Measurements from ENCODE around the gene TSC22D4. TPM values are rescaled to one million over a fixed set of nuclear protein-coding genes. Genes with fewer than 3 reads are reported as not detected.
A peak's percentile ranks its signal among the peaks of the same experiment; 100 is the strongest.

TSC22D4 gene
- total and polyA plus RNA-seq, 9 of the 15 experiments (the other 6 are each of a cell fraction or from before 2014, with no cell fraction given), result 0.37 to 107 (median 28.7) TPM

DNA sequence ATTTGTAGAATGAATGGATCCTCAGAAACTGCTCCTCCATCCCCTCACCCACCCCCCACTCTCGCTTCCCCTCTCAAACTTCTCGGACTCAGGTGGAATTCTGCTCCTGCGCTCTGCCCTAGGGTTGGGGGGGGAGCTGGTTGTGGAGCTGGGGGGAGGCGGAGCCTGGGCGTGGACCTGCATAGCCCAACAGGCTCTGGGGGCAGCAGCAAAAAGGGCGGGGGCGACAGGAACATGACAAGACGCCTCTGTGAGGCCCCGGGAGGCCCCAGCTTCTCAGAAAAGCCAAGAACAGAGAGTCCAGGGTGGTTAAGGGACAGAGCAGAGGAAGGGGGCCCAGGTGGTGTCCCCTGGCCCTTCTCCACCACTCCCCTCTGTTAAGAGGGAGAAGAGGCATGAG is 3.5 kb downstream of the TSC22D4 start:
- Histone ChIP-seq H3K4me2 (ENCODE audit: insufficient read depth, low read length) (peak overlapping the region; percentile 86), H2AFZ (ENCODE audit: low read depth, low read length) (no peak overlapping the region), H3K4me1 (replicated peaks in 1 of 2; ENCODE audit: control insufficient read depth in 2 of 2, insufficient read depth in 2 of 2, low read length in 2 of 2) (peaks cover 44 to 77% of the 10 kb centered on the region in 2 experiments), H3K27me3 (ENCODE audit: control insufficient read depth in 2 of 2, insufficient read depth in 2 of 2, low read length in 2 of 2) (no peaks in the 10 kb centered on the region), H3K36me3 (ENCODE audit: control insufficient read depth, insufficient read depth, low read length) (peaks cover 58% of the 10 kb centered on the region), H3K4me3 (peak overlapping the region; percentile 86), H4K20me1 (replicated peaks; ENCODE audit: control insufficient read depth, insufficient read depth, low read length) (peaks cover 19% of the 10 kb centered on the region), H3K9ac (ENCODE audit: insufficient read depth in 1 of 2, low read depth in 2 of 2, low read length in 2 of 2) (peak overlapping the region; percentile 59 to 94), H3K9me3 (replicated peaks; ENCODE audit: control insufficient read depth, insufficient read depth, low read depth, low read length) (no peaks in the 10 kb centered on the region), H3K79me2 (ENCODE audit: control insufficient read depth, insufficient read depth, low read length) (peaks cover 58% of the 10 kb centered on the region), H3K9me1 (ENCODE audit: control insufficient read depth, insufficient read depth, low read length) (peaks cover 6% of the 10 kb centered on the region), H3K27ac (ENCODE audit: extremely low read depth, low read depth, low read length) (peak overlapping the region; percentile 55)
- ChIA-PET CTCF (ENCODE audit: low intra/inter-chr PET ratio) (no interaction called here), POLR2A (interaction anchor here (0.8 to 1.8 kb wide), 7 partner anchors 10 to 110 kb away, joined by 3 to 4 read pairs (median 3); partner anchors contain the start of gene AGFG2)
- intact Hi-C loops (cut with micrococcal nuclease) (no loop called here), in situ Hi-C loops (cut with MboI) (no loop called here)
- WGBS (ENCODE audit: insufficient coverage, low coverage, missing lambda C conversion rate), result 11% methylated on average over 9 of the region's 9 CpGs
- BruUV-seq (replicated peaks), result no TSS peak
- FAIRE-seq, result peak; percentile 37
- ATAC-seq, result peak; percentile 22
- DNase-seq (ENCODE audit: extremely low read depth in 1 of 4, low spot score in 3 of 4), result peak; percentile 78 to 92 (median 82)
- no peak for TF ChIP-seq FIP1L1 (IDR thresholded peaks at IDR 0.05; ENCODE audit: low read depth, low read length, poor library complexity, severe bottlenecking)
- TF ChIP-seq MCM3 (IDR thresholded peaks at IDR 0.05), result no peak
- no peak for TF ChIP-seq COPS2 (conservative IDR thresholded peaks at IDR 0.05)
- no peak for TF ChIP-seq MECOM (CRISPR knock-in tag; IDR thresholded peaks at IDR 0.05)
- TF ChIP-seq SLC30A9 (CRISPR knock-in tag; IDR thresholded peaks at IDR 0.05), result no peak
- no peak for TF ChIP-seq IRF2 (CRISPR knock-in tag; IDR thresholded peaks at IDR 0.05)
- no peak for TF ChIP-seq MYC (IDR thresholded peaks at IDR 0.05; ENCODE audit: low read depth, low read length)
- no peak for TF ChIP-seq MYC (CRISPR knock-in tag; IDR thresholded peaks at IDR 0.05; ENCODE audit: borderline replicate concordance, low read depth)
- TF ChIP-seq NFATC3 (IDR thresholded peaks at IDR 0.05), result no peak
- TF ChIP-seq ZZZ3 (IDR thresholded peaks at IDR 0.05), result no peak
- no peak for TF ChIP-seq ZNF551 (CRISPR knock-in tag; IDR thresholded peaks at IDR 0.05)
- no peak for TF ChIP-seq PURB (CRISPR knock-in tag; IDR thresholded peaks at IDR 0.05; ENCODE audit: low read depth)
- TF ChIP-seq FOXM1 (IDR thresholded peaks at IDR 0.05; ENCODE audit: low read depth), result no peak
- no peak for TF ChIP-seq FOXM1 (CRISPR knock-in tag; IDR thresholded peaks at IDR 0.05; ENCODE audit: low read depth)
- no peak for TF ChIP-seq NFYB (IDR thresholded peaks at IDR 0.05; ENCODE audit: extremely low read depth, insufficient read length)
- TF ChIP-seq NRF1 (conservative IDR thresholded peaks at IDR 0.05 in 1 of 2, IDR thresholded peaks at IDR 0.05 in 1 of 2), result no peak
- TF ChIP-seq ZBTB7A (IDR thresholded peaks at IDR 0.05; ENCODE audit: borderline replicate concordance, control insufficient read depth, low read depth, low read length), result peak; percentile 85; the same call in 1 of the 2 replicates
- TF ChIP-seq ZHX1 (conservative IDR thresholded peaks at IDR 0.05; ENCODE audit: low read length), result no peak
- TF ChIP-seq, protein P1, sequence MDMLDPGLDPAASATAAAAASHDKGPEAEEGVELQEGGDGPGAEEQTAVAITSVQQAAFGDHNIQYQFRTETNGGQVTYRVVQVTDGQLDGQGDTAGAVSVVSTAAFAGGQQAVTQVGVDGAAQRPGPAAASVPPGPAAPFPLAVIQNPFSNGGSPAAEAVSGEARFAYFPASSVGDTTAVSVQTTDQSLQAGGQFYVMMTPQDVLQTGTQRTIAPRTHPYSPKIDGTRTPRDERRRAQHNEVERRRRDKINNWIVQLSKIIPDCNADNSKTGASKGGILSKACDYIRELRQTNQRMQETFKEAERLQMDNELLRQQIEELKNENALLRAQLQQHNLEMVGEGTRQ (CRISPR knock-in tag; IDR thresholded peaks at IDR 0.05), result no peak

Data from K562 (cell line).